GM12878 (cell line): ENCODE results near the gene TRIM60. TPM values are rescaled to one million over a fixed set of nuclear protein-coding genes. Genes with fewer than 3 reads are reported as not detected.

Experiments
- ATAC-seq: fragments of 200-7000 bp; cut with Tn5 transposase; 3 replicates; pipeline ENCODE4 v1.9.1; 2020; ENCODE audit warnings: mild to moderate bottlenecking, moderate library complexity
- BruUV-seq: library from RNA; stranded (reverse); fragments of 400-500 nt; replicated peaks from 2 replicates; lab custom pipeline; 2021; lab: Mats Ljungman, UMichigan
- CTCF ChIA-PET: fragments of 300-600 bp; sonication (Branson Sonifier 250); formaldehyde crosslinking; extraction: SDS; loops from one replicate; lab custom pipeline; 2021; ENCODE audit warnings: inconsistent platforms; lab: Yijun Ruan, JAX
- POLR2A ChIA-PET: fragments of 350-600 bp; formaldehyde crosslinking; extraction: SDS; loops from one replicate; lab custom pipeline; 2021; ENCODE audit warnings: inconsistent platforms; lab: Charles Lee
- RAD21 ChIA-PET: fragments of 300-600 bp; sonication (Branson Sonifier 250); formaldehyde crosslinking; loops from one replicate; lab custom pipeline; 2023; ENCODE audit warnings: antibody characterized with exemption; ENCODE audit not compliant: unreplicated experiment; lab: Charles Lee
- SMC1A ChIA-PET: fragments of 300-600 bp; sonication (Branson Sonifier 250); formaldehyde crosslinking; loops from one replicate; lab custom pipeline; 2023; ENCODE audit not compliant: unreplicated experiment, uncharacterized antibody; lab: Charles Lee
- DNase-seq: peaks from one replicate; pipeline ENCODE4 v3.0.0-alpha.2; 2011; ENCODE audit warnings: low read depth, low spot score
- FAIRE-seq: peaks from 3 replicates; lab custom pipeline; 2011; peaks lifted over from hg19 to GRCh38; lab: Jason Lieb, UNC
- H2AFZ ChIP-seq: 2 replicates; pipeline ENCODE4 v1.6.0; 2011; ENCODE audit warnings: low read depth, low read length, control low read depth; ENCODE audit not compliant: control insufficient read depth
- H3K27ac ChIP-seq: 2 replicates; pipeline ENCODE4 v1.5.1; 2011; ENCODE audit warnings: control low read depth; ENCODE audit not compliant: control insufficient read depth, insufficient read depth
- H3K27me3 ChIP-seq, 2 experiments: replicated peaks in 1 of 2; 2 replicates each; pipeline versions ENCODE4 v1.6.0 to v1.6.1; 2011; ENCODE audit warnings: low read length in 1 of 2; ENCODE audit not compliant: control insufficient read depth in 2 of 2, insufficient read depth in 2 of 2
- H3K36me3 ChIP-seq, 2 experiments: 2 replicates each; pipeline ENCODE4 v1.5.1; 2011; ENCODE audit warnings: low read length in 1 of 2; ENCODE audit not compliant: control insufficient read depth in 2 of 2, insufficient read depth in 2 of 2
- H3K4me1 ChIP-seq: 2 replicates; pipeline ENCODE4 v1.6.1; 2011; ENCODE audit warnings: mild to moderate bottlenecking, low read length, moderate library complexity, mixed read lengths; ENCODE audit not compliant: control insufficient read depth, insufficient read depth
- H3K4me2 ChIP-seq: 2 replicates; pipeline ENCODE4 v1.6.0; 2011; ENCODE audit warnings: control low read depth; ENCODE audit not compliant: control insufficient read depth, insufficient read depth
- H3K4me3 ChIP-seq: fragments of 200-600 bp; sonication (generic); 2 replicates; pipeline ENCODE4 v1.5.1; 2016
- H3K79me2 ChIP-seq: 2 replicates; pipeline ENCODE4 v1.6.0; 2011; ENCODE audit warnings: low read length; ENCODE audit not compliant: control insufficient read depth, insufficient read depth
- H3K9ac ChIP-seq: 2 replicates; pipeline ENCODE4 v1.8.0; 2011; ENCODE audit warnings: low read length, control low read depth, mixed read lengths; ENCODE audit not compliant: control insufficient read depth, insufficient read depth
- H3K9me3 ChIP-seq: replicated peaks from 3 replicates; pipeline ENCODE4 v1.5.1; 2011; ENCODE audit warnings: mild to moderate bottlenecking, low read length; ENCODE audit not compliant: control insufficient read depth, insufficient read depth
- H4K20me1 ChIP-seq: 2 replicates; pipeline ENCODE4 v1.6.0; 2011; ENCODE audit not compliant: control insufficient read depth, insufficient read depth
- EP300 ChIP-seq, 2 experiments: fragments of 150-350 bp in 1 of 2; IDR thresholded peaks; 2 replicates each; pipeline ENCODE4 v1.6.1; 2011 to 2012; ENCODE audit warnings: low read depth in 2 of 2, low read length in 2 of 2, borderline replicate concordance in 1 of 2, improper control_type of control experiment in 1 of 2, inconsistent platforms in 1 of 2; ENCODE audit not compliant: control insufficient read depth in 1 of 2
- HCFC1 ChIP-seq: fragments of 150-350 bp; IDR thresholded peaks from 2 replicates; pipeline ENCODE4 v1.6.1; 2014; ENCODE audit warnings: low read length
- IKZF1 ChIP-seq: fragments of 450-650 bp; conservative IDR thresholded peaks from 2 replicates; pipeline ENCODE4 v1.6.1; 2017; ENCODE audit warnings: antibody characterized with exemption, mild to moderate bottlenecking
- PAX8 ChIP-seq: fragments of 450-650 bp; IDR thresholded peaks from 2 replicates; pipeline ENCODE4 v1.6.1; 2017; ENCODE audit warnings: mild to moderate bottlenecking, moderate library complexity
- RBBP5 ChIP-seq: fragments of 200-600 bp; sonication (generic); conservative IDR thresholded peaks from 2 replicates; pipeline ENCODE4 v1.6.1; 2016
- RUNX3 ChIP-seq: IDR thresholded peaks from 2 replicates; pipeline ENCODE4 v1.6.1; 2012; ENCODE audit warnings: low read length, inconsistent platforms
- SMC3 ChIP-seq: IDR thresholded peaks from 2 replicates; pipeline ENCODE4 v1.6.1; 2011; ENCODE audit warnings: low read length, improper control_type of control experiment, borderline replicate concordance
- SP1 ChIP-seq: IDR thresholded peaks from one replicate; pipeline ENCODE4 v1.6.1; 2011; ENCODE audit warnings: low read depth, low read length
- SPI1 ChIP-seq: IDR thresholded peaks from 2 replicates; pipeline ENCODE4 v1.6.1; 2011; ENCODE audit warnings: low read depth, mild to moderate bottlenecking, low read length, moderate library complexity, borderline replicate concordance; ENCODE audit not compliant: insufficient read depth
- SREBF2 ChIP-seq: IDR thresholded peaks from 2 replicates; pipeline ENCODE4 v1.6.1; 2012; ENCODE audit warnings: mild to moderate bottlenecking, low read length
- WGBS: methylation state at CpG from one replicate; pipeline ENCODE4 v1.1.6; 2016; ENCODE audit warnings: low lambda C conversion rate; ENCODE audit not compliant: insufficient replicate concordance, insufficient coverage; ENCODE audit errors: missing lambda C conversion rate; 5-methylcytosine and 5-hydroxymethylcytosine counted together
- in situ Hi-C: fragments of 300-500 bp; cut with MboI; formaldehyde crosslinking; loops from 9 replicates; pipeline ENCODE4 v1.14.3; 2018; ENCODE audit warnings: mixed read lengths
- intact Hi-C: fragments of 100-400 bp; cut with micrococcal nuclease; formaldehyde crosslinking; loops from one replicate; pipeline ENCODE4 v1.14.2; 2022; ENCODE audit not compliant: unreplicated experiment
- polyA plus RNA-seq, 11 experiments: library from polyadenylated mRNA; depleted of rRNA in 4 of 11; unstranded in 6 of 11; stranded (reverse) in 5 of 11; fragments of >200 nt; fragmentation: Nextera tagmentation in 4 of 11; fragmentation: Illumina TruSeq in 1 of 11; extraction: Ambion mirVana in 4 of 11; extraction: Trizol in 1 of 11; gene quantifications; 1 replicate in 1 of 11; 2 replicates in 10 of 11; pipeline versions ENCODE4 v1.2.1 to v1.2.3, GENCODE V29; 2011 to 2016; ENCODE audit warnings: inconsistent platforms in 2 of 11, missing spikeins in 2 of 11, low read depth in 1 of 11
- total RNA-seq, 4 experiments: library from RNA; depleted of rRNA in 3 of 4; stranded (reverse); fragments of >200 nt in 3 of 4; fragmentation: Illumina TruSeq in 1 of 4; extraction: Trizol in 1 of 4; gene quantifications; 2 replicates each; pipeline versions ENCODE4 v1.2.1 to v1.2.3, GENCODE V29; 2013 to 2021
- TF ChIP-seq, protein P1 (sequence below): fragments of 450-650 bp; IDR thresholded peaks from 2 replicates; pipeline ENCODE4 v1.6.1; 2017; ENCODE audit warnings: antibody characterized with exemption, mild to moderate bottlenecking, moderate library complexity
- TF ChIP-seq, protein P2 (sequence below): IDR thresholded peaks from 2 replicates; pipeline ENCODE4 v1.6.1; 2011; ENCODE audit warnings: low read depth, low read length, improper control_type of control experiment, borderline replicate concordance
- TF ChIP-seq, protein P3 (sequence below): IDR thresholded peaks from 2 replicates; pipeline ENCODE4 v1.6.1; 2012; ENCODE audit warnings: low read depth, low read length, improper control_type of control experiment

The TRIM60 gene
- total and polyA plus RNA-seq, 10 of the 15 experiments (the other 5 are each of a cell fraction or from before 2014, with no cell fraction given) = not detected

DNA sequence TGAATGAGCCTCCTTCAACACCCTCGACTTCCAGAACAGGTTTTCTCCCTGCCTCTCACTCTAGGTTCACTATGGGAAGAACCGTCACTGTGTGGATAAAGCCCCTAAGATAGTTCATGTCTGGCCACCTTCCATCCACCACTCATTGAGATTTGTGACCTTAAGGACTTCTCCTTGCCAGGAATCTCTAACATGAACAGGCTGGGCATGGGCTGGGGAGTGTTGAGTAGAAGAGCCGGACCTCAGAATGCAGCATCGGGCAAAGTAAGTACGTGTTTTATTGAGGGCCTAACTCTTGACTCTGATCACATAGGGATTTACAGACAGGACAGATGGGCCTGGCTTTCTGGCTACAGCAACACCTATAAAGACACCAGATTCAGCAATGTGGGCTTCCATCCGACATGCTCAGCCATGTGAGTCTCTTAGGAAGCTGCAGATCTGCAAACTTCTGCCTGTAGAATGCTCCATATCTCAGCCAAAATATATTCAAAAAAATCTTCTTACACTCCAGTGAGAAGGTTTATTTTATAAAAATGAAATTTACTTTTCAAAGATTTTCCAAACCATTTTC lies 26.4 kb upstream of the TRIM60 start:
- RAD21 ChIA-PET = no interaction called here
- FAIRE-seq = no peak
- Histone ChIP-seq H3K27ac (no peak overlapping the region), H3K79me2 (no peaks in the 10 kb centered on the region), H3K4me1 (no peaks in the 10 kb centered on the region), H2AFZ (no peak overlapping the region), H3K4me2 (no peak overlapping the region), H4K20me1 (no peaks in the 10 kb centered on the region), H3K4me3 (no peak overlapping the region), H3K36me3 (no peaks in the 10 kb centered on the region), H3K9ac (no peak overlapping the region), H3K27me3 (no peaks in the 10 kb centered on the region; a peak in 2 of 4 replicates), H3K9me3 (no peaks in the 10 kb centered on the region)
- TF ChIP-seq, protein P1, sequence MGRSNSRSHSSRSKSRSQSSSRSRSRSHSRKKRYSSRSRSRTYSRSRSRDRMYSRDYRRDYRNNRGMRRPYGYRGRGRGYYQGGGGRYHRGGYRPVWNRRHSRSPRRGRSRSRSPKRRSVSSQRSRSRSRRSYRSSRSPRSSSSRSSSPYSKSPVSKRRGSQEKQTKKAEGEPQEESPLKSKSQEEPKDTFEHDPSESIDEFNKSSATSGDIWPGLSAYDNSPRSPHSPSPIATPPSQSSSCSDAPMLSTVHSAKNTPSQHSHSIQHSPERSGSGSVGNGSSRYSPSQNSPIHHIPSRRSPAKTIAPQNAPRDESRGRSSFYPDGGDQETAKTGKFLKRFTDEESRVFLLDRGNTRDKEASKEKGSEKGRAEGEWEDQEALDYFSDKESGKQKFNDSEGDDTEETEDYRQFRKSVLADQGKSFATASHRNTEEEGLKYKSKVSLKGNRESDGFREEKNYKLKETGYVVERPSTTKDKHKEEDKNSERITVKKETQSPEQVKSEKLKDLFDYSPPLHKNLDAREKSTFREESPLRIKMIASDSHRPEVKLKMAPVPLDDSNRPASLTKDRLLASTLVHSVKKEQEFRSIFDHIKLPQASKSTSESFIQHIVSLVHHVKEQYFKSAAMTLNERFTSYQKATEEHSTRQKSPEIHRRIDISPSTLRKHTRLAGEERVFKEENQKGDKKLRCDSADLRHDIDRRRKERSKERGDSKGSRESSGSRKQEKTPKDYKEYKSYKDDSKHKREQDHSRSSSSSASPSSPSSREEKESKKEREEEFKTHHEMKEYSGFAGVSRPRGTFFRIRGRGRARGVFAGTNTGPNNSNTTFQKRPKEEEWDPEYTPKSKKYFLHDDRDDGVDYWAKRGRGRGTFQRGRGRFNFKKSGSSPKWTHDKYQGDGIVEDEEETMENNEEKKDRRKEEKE = no peak
- TF ChIP-seq RUNX3 = no peak
- TF ChIP-seq, protein P2, sequence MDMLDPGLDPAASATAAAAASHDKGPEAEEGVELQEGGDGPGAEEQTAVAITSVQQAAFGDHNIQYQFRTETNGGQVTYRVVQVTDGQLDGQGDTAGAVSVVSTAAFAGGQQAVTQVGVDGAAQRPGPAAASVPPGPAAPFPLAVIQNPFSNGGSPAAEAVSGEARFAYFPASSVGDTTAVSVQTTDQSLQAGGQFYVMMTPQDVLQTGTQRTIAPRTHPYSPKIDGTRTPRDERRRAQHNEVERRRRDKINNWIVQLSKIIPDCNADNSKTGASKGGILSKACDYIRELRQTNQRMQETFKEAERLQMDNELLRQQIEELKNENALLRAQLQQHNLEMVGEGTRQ = no peak
- TF ChIP-seq SP1 = no peak
- TF ChIP-seq SREBF2 = no peak
- TF ChIP-seq PAX8 = no peak
- TF ChIP-seq, protein P3, sequence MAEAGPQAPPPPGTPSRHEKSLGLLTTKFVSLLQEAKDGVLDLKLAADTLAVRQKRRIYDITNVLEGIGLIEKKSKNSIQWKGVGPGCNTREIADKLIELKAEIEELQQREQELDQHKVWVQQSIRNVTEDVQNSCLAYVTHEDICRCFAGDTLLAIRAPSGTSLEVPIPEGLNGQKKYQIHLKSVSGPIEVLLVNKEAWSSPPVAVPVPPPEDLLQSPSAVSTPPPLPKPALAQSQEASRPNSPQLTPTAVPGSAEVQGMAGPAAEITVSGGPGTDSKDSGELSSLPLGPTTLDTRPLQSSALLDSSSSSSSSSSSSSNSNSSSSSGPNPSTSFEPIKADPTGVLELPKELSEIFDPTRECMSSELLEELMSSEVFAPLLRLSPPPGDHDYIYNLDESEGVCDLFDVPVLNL = no peak
- no peak for TF ChIP-seq IKZF1
- TF ChIP-seq HCFC1 = no peak
- no peak for TF ChIP-seq SPI1
- TF ChIP-seq EP300 (IDR thresholded peaks at IDR 0.05; ENCODE audit: borderline replicate concordance in 1 of 2, control insufficient read depth in 1 of 2, low read depth in 2 of 2, low read length in 2 of 2) = no peak
- no peak for TF ChIP-seq SMC3
- TF ChIP-seq RBBP5 = no peak
- POLR2A ChIA-PET = no interaction called here
- no TSS peak for BruUV-seq
- SMC1A ChIA-PET = no interaction called here
- DNase-seq = no peak
- intact Hi-C loops = no loop called here
- in situ Hi-C loops = no loop called here
- no peak for ATAC-seq
- CTCF ChIA-PET = interaction anchor here (0.8 kb wide), 1 partner anchor 67 kb away, joined by 3 read pairs; no protein-coding TSS in a partner anchor
- whole genome bisulfite sequencing = 51% methylated on average over 6 of the region's 6 CpGs
